Spleen (tissue), 7 donors: ENCODE data around the gene ATP10A.

Experiments
- CTCF ChIP-seq, 11 experiments: fragments of 200-600 bp in 7 of 11; fragments of 450-650 bp in 4 of 11; sonication (generic) in 4 of 11; IDR thresholded peaks in 8 of 11; conservative IDR thresholded peaks in 3 of 11; 1 replicate in 7 of 11; 2 replicates in 4 of 11; pipeline versions ENCODE4 v1.4.0 to v1.8.0; 2016 to 2021; ENCODE audit warnings: antibody characterized with exemption in 11 of 11, inconsistent platforms in 4 of 11, mild to moderate bottlenecking in 1 of 11
- POLR2A ChIP-seq, 3 donors: fragments of 450-650 bp; IDR thresholded peaks; one replicate each; pipeline ENCODE4 v1.5.1; 2017; ENCODE audit warnings: antibody characterized with exemption in 3 of 3, mild to moderate bottlenecking in 1 of 3
- POLR2AphosphoS5 ChIP-seq, 3 donors: sonication (generic); formaldehyde crosslinking; IDR thresholded peaks; one replicate each; pipeline ENCODE4 v1.5.1; 2017; ENCODE audit warnings: antibody characterized with exemption in 3 of 3
- donor health status: DM: no; HTN: no; CAD: no; lungs with moderate emphysema.
- donor health status: DM: no; HTN: no; CAD: no.
- donor health status: DM: no; HTN: no; CAD: no.

DNA sequence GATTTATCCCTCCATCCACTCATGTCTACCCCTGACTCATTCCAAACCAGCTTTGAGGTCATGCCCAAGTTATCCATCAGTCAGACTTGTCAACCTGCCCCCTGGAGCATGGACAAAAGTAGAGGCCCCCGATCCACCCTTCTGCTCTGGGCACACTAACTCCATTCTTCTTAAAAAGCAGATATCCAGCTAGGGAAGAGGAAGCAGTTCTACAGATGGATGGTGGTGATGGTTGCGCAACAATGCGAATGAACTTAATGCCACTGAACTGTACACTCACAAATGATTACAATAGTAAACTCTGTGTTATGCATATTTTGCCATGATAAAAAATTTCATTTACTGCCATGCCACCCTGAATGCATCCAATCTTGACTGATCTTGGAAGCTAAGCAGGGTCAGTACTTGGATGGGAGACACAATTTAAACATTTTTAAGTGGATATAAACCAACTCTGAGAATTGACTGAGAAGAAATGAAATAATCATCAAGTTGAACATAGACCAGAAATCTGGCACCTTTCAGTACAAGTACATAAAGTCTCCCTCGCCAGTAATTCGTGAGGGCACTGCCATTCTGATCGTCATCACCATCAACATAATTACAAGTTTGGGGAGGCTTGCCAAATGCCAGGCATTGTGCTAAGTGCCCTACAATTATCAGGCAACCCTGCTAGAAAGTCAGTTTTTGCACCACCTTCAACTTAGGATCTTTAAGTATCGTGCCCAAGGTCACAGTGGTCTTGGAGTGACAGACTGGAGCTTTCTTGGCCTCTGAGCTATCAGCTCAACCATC, 124.8 kb downstream of the ATP10A start:
- TF ChIP-seq POLR2A (IDR thresholded peaks at IDR 0.05) (no peak), CTCF (IDR thresholded peaks at IDR 0.05 in 8 of 11, conservative IDR thresholded peaks at IDR 0.05 in 3 of 11) (no peak), POLR2AphosphoS5 (IDR thresholded peaks at IDR 0.05) (no peak)
